HG02943 (cell line): ENCODE data around the gene PDZRN4.
"Not testable (repeated sequence)": the region's sequence is repeated elsewhere in the genome, so short reads cannot be mapped to it uniquely, and the experiment has no call there.

Experiments
- ATAC-seq: cut with Tn5 transposase; IDR thresholded peaks from one replicate; pipeline ENCODE4 v1.9.1; 2021; ENCODE audit warnings: mild to moderate bottlenecking, low read depth, moderate library complexity; ENCODE audit not compliant: unreplicated experiment

The PDZRN4 gene

DNA sequence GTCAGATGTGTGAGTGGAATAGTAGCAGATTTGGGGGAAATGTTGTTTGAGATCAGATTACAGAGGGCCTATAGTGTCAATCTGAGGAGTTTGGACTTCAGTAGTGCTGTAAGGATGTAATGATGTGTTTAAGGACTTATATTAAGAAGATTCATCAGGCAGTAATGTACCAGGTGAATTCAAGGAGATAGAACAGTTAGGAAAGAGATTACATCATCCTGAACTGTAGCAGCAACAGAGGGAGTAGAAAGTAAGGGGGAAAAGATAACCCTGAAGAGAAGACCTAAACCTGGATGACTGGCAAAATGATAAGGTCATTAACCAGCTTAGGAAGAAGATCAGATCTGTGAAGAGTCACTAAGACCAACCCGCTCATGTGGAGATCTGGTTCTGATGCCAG, 349.4 kb downstream of the PDZRN4 start:
- ATAC-seq, result no peak

DNA sequence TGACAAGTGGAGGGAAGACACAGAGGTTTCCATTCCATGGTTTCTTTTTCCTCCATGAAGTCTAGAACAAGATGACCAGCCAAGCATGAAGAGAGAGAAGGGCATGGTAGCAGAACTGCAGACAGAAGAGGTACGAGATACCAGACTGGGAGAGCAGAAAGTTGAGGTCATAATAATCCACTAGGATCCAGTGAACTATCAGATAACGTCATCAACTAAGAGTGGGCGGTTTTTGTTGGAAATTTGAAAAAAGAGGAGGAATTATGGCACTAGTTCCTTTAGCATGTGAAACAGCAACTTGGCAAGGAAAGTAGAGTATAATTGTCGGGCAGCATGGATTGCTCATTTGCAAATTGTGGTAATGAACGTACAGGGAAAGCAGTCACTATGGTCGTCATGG, 357.6 kb downstream of the PDZRN4 start:
- ATAC-seq, result no peak

DNA sequence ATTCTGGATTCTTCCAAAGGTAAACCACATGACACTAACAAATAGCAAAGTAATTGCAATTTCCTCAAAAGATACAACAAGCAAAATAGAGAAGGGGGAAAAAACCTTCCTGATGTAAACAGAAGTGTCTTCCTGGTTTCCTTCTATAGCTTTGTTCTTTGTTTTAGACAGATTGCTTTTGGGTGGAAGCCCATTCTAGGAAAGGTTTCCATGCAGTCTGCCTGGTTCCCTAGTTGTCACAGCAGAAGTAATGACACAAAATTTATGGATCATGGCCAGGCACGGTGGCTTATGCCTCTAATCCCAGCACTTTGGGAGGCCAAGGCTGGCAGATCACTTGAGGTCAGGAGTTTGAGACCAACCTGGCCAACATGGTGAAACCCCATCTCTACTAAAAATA, 359.0 kb downstream of the PDZRN4 start:
- not testable (repeated sequence) for ATAC-seq

DNA sequence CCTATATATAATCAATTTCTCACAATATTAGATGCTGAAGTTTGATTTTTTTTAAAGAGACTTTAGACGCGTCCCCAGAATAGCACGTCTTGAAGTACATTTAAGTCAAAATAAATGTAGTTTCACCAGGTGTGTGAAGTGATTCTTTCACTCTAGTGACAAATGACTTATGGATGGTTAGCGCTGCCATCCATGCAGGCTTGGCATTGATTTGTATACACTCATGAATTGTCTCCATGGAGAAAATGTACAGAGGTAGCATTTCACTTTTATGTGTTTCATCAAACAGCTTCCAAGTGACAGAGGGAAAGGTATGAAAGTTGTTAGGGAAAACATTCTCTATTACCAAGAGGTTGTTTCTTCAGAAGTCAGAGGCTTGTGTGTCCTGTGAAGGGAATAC, 360.8 kb downstream of the PDZRN4 start:
- ATAC-seq, result no peak

DNA sequence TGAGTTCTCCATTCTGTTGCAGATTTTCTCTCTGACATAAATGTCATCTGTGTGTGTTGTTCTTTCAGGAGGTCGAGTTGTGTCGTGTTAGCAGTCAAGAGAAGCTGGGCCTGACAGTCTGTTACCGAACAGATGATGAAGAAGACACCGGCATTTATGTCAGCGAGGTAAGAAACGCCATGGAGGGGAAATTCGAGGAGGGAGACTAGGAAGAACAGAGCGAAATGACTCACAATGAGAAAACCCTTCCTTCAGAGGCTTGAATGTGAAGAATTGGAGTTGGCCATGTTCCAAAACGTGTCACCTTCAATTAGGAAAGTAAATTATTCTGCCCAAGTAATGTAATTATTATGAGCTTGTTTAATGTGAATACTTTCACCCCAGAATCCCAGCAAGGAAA, 364.5 kb downstream of the PDZRN4 start:
- no peak for ATAC-seq

DNA sequence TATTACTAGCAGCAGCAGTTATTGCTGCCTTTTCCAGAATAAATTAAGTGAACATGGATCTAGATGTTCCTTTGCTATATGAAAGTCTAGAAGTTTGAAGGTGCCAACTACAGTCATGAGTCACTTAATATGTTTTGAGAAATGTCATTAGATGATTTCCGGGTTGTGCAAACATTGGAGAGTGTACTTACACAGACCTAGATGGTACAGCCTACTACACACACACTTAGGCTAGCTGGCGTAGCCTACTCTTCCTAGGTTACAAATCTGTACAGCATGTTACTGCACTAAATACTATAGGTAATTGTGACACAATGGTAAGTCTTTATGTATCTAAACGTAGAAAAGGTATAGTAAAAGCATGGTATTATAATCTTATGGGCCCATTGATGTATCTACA, 368.1 kb downstream of the PDZRN4 start:
- no peak for ATAC-seq

DNA sequence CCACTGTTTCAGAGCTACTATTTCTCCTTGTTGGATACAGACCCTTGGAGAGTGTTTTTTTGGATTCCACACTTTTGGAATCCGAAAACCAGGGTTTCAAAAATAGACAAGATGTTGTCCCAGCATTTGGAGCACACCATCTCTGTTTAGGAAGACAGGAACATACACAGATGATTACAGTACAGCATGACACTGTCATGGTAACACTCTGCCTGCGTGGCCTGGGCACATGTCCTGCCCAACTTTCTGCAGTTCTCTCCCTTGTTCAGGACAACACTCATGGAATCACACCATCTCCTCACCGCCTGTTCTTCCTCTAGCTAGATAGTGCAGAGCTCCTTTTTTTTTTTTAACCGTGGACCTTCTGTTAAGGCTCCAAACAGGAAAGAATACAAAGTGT, 369.2 kb downstream of the PDZRN4 start:
- no peak for ATAC-seq

DNA sequence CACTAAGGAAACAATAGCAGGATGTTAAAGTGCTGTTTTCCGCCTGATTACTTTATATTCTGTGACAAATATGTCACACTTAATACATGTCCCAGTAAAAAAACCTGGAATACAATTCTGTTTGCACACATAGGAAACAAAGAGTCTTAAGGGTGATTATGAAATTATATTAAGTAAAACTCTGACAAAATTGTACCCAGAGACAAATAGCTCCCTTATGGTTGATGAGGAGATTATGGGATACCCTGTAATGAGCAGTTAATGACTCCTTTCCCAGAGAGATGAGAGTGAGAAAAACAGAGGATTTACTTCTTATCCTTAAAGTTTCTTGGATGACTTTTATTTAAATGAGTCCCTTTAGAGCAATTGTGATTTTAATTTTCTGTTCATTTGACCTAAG, 370.6 kb downstream of the PDZRN4 start:
- ATAC-seq, result no peak

DNA sequence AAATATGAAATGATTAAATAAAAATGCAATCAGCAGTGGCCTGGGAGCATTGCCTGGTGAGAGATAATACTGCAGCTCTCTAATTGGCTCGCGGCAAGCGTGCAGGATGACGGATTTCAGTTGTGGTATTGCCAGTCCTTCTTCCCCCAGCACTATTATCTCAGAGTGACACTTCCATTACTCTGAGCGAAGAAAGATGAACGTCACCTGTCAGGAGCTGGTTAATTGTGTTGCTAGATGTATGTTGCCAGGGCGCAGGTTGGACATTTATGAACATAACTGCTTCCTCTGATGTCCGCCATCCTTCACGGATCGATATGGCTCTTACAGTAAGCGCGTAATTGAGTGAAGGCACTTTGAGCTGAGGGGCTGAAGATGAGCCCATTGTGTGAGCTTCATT, 374.9 kb downstream of the PDZRN4 start:
- no peak for ATAC-seq

DNA sequence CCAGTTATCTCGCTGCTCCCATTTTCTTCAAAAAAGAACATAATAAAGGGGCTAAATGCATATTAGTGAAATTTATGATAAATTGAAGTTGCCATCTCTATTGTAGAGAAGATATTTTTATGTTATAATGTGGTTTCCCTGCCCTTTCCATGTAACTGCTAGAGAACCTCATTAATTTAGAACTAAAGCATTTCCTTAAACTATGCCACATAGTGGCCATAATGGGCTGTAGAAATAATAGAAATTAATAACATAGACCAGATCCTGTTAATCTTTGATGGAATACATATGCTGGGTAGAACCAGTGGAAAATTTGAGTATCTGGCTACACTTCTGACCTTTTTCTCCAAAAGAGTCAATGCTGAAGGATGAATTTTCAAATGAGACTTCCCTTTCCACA, 376.7 kb downstream of the PDZRN4 start:
- ATAC-seq, result no peak

DNA sequence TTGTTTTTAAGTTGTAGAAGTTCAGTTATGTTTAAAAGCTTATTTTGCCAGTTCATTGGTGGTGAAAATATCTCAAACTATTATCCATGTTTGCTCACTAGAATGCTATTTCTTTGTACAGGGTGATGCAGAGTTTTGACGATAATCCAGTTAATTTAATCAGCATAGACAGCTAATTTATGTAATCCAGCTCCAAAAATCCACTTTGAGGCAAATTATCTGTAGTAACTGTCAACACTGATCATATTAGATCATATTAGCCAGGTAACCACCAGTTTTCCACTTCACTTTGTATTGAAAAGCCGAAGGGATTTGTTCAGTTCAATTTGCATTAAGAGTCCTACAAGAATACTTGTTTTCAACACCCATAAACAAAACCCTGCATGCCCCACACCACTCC, 378.6 kb downstream of the PDZRN4 start:
- no peak for ATAC-seq

DNA sequence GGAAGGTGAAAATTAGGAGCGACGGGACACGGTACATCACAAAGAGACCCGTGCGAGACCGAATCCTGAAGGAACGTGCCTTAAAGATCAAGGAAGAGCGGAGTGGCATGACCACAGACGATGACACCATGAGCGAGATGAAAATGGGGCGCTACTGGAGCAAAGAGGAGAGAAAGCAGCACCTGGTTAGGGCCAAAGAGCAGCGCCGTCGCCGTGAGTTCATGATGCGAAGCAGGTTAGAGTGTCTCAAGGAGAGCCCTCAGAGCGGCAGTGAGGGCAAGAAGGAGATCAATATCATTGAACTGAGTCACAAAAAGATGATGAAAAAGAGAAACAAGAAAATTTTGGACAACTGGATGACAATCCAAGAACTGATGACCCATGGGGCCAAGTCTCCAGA, 385.3 kb downstream of the PDZRN4 start:
- ATAC-seq, result no peak

DNA sequence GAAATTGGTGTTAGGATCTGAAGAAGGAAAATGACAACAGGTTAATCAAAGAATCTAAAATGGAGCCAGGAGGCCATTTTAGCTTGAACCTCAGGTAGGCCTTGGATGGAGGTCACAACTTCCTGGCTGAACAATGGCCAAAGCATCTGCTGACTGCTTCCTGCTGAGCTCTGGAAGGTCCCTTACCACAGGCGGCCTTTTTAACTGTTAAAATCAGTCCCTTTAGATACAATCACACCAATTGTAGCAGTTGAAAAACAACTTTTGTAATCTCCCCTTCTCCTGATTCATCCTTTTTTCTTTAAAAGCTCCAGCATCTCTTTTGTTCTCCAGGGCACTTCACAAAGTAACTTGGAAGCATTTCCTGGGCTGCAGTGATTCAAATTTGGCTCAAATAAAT, 388.8 kb downstream of the PDZRN4 start:
- ATAC-seq, result no peak

DNA sequence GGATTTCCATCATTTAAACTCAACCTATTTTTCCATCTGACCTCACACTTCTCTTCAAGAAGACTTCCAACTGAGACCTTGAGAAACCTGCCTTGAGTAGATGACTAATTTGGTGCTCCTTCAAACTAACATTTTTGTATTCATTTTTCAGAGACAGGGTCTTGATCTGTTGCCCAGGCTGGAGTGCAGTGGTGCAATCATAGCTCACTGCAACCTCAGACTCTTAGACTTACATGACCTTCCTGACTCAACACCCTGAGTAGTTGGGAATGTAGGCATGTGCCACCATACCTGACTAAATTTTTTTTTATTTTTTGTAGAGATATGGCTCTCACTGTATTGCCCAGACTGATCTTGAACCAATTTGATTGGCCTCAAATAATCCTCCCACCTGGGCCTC, 389.9 kb downstream of the PDZRN4 start:
- no peak for ATAC-seq

DNA sequence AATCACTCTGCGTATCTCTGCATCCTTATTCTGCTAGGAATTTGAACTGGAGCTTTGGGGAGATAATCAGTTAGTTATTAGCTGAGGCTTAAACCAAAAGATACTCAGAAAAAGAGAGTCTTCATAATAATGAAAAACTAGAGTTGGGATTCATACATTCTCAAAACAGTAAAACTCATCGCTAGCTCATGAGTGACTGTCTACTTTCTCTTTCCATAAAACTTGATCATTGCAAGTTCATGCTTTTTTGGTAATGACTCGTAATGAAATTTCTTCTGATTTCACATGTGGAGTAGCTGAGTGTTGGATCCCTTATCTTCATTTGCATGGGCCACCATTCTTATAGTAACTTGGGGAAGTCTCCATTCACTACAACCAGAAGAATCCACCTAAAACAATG, 397.7 kb downstream of the PDZRN4 start:
- ATAC-seq, result no peak

DNA sequence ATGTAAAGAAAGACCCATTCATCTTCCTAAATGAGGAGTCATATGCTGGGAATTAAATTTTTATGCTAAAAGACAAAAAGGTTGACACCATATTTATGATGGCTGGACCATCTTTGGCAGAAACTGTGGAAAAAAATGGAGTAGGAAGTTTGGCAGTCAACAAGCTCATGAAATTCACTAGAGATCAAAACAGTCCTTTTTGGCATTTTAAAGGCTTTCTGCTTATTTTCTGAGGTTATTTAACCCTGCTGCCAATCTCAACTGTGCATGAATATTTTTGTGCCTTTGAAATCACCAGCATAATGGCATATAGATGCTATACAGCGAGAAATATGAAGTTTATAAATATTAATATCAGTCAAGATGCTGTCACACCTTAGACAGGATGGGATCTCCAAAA, 399.5 kb downstream of the PDZRN4 start:
- no peak for ATAC-seq

DNA sequence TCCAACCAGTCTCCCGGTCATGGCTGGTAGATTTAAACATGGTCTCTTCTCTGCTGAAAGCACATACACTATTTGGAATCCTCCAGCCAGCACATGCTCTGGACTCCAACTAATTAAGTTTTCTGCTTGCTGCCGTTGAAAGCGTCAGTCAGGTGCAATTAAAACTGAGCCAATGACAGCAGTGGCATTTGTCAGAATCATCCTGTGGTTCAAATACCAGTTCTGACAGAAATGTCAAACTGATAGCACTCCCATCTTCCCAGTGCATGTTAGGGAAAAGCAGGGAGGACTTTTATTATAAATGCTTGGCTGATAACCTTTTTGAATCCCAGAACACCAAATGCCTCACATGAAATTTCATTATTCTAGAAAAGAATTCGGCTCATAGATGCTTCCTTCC, 401.8 kb downstream of the PDZRN4 start:
- ATAC-seq, result no peak

DNA sequence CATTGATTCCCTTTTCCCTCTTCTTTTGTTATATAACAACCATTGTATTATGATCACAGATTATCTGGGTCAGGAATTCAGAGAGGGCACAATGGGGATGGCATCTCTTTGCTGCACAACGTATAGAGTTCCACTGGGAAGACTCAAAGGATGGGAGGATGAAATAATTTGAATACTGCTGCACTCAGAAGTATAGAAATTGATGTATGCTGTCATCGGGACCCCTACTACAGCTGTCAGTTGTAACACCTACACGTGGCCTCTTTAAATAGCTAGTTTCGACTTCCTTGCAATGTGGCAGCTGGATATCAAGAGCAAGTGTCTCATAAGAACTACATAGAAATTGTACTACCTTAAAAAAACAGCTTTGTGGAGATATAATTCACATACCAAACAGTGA, 408.1 kb downstream of the PDZRN4 start:
- ATAC-seq, result no peak

DNA sequence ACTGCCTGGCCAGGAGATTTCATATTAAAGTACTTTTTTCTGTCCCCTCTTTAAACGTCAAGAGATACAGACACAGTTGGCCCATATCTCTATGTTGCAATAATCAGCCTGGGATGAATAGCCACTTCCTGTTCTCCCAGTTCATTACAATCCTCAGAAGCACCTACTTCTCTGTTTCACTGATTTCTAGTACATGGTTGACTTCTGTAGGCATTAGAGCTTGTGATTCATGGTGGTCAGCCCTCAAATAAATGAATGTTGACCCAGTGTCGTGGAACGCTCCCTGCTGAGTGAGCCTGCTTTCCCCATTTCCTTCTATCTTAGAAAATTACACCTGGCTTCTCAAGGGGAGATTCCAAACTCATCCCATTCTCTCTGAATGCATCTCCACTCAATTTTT, 416.7 kb downstream of the PDZRN4 start:
- no peak for ATAC-seq

DNA sequence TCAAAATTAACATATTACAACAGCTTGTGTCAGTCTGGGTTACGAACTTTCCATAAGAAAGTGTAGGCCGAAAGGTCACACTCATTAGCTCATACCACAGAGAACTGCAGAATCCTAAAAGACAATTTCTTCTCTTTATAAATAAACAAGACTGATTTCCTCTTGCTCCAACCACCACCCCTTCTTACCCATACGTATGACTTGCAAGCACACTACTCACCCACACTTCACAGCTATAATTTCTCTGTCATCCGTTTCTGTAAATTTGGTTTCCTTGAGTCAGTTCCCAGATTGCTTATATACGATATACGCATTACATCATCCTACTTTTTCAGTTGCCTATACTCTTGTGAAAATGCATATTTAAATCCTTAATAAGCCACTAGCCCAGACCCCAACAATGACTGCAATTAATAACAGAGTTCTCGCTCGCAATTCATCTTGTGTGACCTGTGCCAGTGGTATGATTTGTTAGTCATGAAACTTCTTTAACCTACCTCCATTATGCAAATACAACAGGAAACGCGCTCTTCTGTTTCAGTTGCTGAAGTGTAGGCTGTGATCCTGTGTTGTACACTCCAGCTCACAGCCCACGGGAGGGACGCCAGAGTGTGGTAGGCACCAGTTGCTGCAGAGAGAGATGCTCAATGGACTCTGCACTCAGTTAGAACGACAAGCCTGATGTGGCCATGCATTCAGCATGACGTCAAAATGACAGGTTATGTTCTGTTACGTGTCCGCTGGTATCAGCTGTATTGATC, 417.6 kb downstream of the PDZRN4 start:
- no peak for ATAC-seq

DNA sequence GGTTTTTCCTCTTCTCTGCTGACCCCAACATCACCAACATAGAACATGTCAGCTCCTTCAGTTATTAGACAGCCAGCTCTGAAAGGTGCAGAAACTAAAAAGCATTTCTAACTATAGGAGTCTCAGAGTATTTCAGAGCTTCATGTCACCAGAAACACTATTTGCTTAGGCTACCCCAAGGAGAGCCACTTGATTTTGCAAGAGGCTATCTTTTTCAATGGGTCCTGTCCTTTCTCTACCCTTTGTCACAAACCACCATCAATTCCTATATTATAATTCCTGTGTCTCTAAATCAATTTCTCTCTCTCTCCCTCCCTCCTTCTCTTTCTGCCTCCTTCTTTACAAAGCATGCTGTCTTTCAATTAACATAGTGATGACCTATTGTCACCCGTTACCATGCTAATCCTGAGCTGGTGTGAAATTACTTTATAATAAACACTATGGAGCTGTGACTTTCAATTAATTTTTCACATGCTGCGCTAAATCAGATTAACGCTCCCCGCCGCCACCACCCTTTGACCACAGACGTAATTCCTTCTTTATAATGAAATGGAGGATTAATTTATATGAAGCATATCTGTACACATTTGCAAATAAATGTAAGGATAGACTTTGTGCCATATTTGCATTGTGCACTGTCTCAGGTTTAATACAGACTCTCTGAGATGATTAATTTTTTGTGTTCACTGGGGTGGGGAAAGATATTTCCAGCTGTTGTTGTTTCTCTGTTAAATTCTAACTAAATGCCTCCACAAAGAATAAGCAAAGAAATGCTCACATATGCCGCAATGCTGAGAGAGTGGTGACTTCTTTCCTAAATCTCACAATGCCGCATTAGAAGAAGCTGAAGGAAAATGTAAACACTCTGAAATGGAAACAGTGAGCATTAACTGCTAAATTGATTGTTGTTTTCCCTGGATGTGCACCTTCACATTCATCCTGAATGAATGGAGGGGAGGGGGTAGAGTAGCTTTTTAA, 418.6 kb downstream of the PDZRN4 start:
- no peak for ATAC-seq
